Activated CD8-positive, alpha-beta memory T cell treated with anti-CD3 and anti-CD28 coated beads, Interleukin-2, amount 10 ng/mL, durations not matched to agents 7 days and 5 days (primary cell): ENCODE results near the gene COMP. TPM values are rescaled to one million over a fixed set of nuclear protein-coding genes. Genes with fewer than 3 reads are reported as not detected.
"Not testable (repeated sequence)": the region's sequence is repeated elsewhere in the genome, so short reads cannot be mapped to it uniquely, and the experiment has no call there.

Source experiments
- ATAC-seq: fragments of 150-1000 bp; cut with Tn5 transposase; one replicate; pipeline ENCODE4 v1.10.0; 2021; ENCODE audit warnings: moderate library complexity
- CTCF ChIA-PET: fragments of 350-600 bp; sonication (Branson Sonifier 250); formaldehyde crosslinking; loops from one replicate; lab custom pipeline; 2021; ENCODE audit warnings: antibody characterized with exemption; lab: Charles Lee
- DNase-seq: peaks from one replicate; pipeline ENCODE4 v3.0.0-alpha.2; 2020
- H3K27ac Mint-ChIP-seq: one replicate; pipeline ENCODE4 v1.8.0; 2021; ENCODE audit warnings: mild to moderate bottlenecking, mixed read lengths
- H3K27me3 Mint-ChIP-seq: one replicate; pipeline ENCODE4 v1.8.0; 2021; ENCODE audit warnings: mixed read lengths
- H3K36me3 Mint-ChIP-seq: one replicate; pipeline ENCODE4 v1.8.0; 2021; ENCODE audit warnings: mild to moderate bottlenecking, mixed read lengths
- H3K4me1 Mint-ChIP-seq: one replicate; pipeline ENCODE4 v1.8.0; 2021; ENCODE audit warnings: mixed read lengths
- H3K4me3 Mint-ChIP-seq: one replicate; pipeline ENCODE4 v1.8.0; 2021; ENCODE audit warnings: mild to moderate bottlenecking, moderate library complexity, mixed read lengths
- H3K9me3 Mint-ChIP-seq: one replicate; pipeline ENCODE4 v1.8.0; 2022; ENCODE audit warnings: low read depth, mixed read lengths
- total RNA-seq, 2 experiments: library from RNA; stranded (reverse); gene quantifications; one replicate each; pipeline ENCODE4 v1.2.3, GENCODE V29; 2021

COMP gene
- total RNA-seq, 2 experiments from 2014 or later: not detected

DNA sequence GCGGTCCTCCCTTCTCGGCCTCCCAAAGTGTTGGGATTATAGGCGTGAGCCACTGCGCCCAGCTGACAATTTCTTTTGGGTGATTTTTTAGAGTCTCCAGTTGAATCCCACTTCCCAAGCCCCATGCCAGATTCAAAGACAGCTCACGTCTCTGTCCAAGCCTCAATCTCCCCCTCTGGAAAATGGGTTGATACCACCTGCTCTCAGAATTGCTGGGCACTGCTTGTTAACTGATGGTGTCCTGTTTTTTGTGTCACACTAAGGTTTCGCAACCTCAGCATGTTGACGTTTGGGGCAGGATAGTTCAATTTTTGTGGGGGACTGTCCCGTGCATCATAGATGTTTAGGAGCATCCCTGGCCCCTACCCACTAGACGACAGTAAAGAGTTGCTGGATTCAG is 26.5 kb upstream of the COMP start:
- DNase-seq (no peak), ATAC-seq (no peak)
- Mint-ChIP-seq H3K9me3 (no peaks in the 10 kb centered on the region), H3K27ac (no peak overlapping the region), H3K4me1 (no peaks in the 10 kb centered on the region), H3K27me3 (no peaks in the 10 kb centered on the region), H3K36me3 (no peaks in the 10 kb centered on the region), H3K4me3 (no peak overlapping the region)
- CTCF ChIA-PET: no interaction called here

DNA sequence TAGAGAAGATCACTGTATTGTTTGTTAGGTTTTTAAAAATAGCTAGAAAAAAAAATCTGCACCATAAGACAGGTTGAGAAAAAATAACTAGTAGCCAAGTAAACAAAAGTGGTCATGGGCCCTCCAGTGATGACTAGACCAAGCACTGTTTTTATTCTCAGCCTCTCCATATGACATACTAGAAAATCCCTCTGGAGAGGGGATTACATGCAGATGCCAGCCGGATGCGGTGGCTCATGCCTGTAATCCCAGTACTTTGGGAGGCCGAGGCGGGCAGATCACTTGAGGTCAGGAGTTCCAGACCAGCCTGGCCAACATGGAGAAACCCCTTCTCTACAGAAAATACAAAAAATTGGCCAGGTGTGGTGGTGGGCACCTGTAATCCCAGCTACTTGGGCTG is 25.5 kb upstream of the COMP start:
- not testable (repeated sequence) for ATAC-seq, H3K9me3 Mint-ChIP-seq, H3K27me3 Mint-ChIP-seq, H3K36me3 Mint-ChIP-seq, DNase-seq, H3K27ac Mint-ChIP-seq, H3K4me1 Mint-ChIP-seq, H3K4me3 Mint-ChIP-seq
- CTCF ChIA-PET: interaction anchor here (0.8 kb wide), 1 partner anchor 14 kb away, joined by 4 read pairs; no protein-coding TSS in a partner anchor

DNA sequence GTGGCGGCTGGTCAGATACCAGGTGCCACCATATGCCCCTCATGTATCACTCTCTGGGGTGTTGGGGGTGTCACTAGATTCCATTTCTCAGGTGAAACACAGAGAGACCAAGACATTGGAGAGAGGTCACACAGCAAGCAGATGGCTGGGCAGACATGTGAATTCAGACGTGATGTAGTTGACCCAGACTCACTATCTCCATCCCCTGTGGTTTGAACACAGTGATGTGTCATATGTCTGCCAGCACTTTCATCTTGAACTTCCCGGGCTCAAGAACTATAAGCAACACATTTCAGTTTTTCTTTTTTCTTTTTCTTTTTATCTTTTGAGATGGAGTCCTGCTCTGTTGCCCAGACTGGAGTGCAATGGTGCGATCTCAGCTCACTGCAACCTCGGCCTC is 24.6 kb upstream of the COMP start:
- H3K36me3 Mint-ChIP-seq: no peaks in the 10 kb centered on the region
- CTCF ChIA-PET: no interaction called here
- peaks cover 7% of the 10 kb centered on the region for H3K27me3 Mint-ChIP-seq
- H3K9me3 Mint-ChIP-seq: no peaks in the 10 kb centered on the region
- no peak for DNase-seq
- no peak overlapping the region for H3K4me3 Mint-ChIP-seq
- H3K27ac Mint-ChIP-seq: no peak overlapping the region
- no peak for ATAC-seq
- no peaks in the 10 kb centered on the region for H3K4me1 Mint-ChIP-seq

- DNase-seq (no peak), ATAC-seq (no peak)
- Mint-ChIP-seq H3K9me3 (no peaks in the 10 kb centered on the region), H3K27me3 (peaks cover 10% of the 10 kb centered on the region), H3K4me1 (peaks cover 4% of the 10 kb centered on the region), H3K36me3 (no peaks in the 10 kb centered on the region), H3K4me3 (no peak overlapping the region), H3K27ac (no peak overlapping the region)
- CTCF ChIA-PET: interaction anchor here (1.1 kb wide), 1 partner anchor 18 kb away, joined by 3 read pairs; the partner anchor contains the start of gene UPF1
Observed at GRCh38 chr19:18814063-18814462, 23.0 kb upstream of the COMP start.

DNA sequence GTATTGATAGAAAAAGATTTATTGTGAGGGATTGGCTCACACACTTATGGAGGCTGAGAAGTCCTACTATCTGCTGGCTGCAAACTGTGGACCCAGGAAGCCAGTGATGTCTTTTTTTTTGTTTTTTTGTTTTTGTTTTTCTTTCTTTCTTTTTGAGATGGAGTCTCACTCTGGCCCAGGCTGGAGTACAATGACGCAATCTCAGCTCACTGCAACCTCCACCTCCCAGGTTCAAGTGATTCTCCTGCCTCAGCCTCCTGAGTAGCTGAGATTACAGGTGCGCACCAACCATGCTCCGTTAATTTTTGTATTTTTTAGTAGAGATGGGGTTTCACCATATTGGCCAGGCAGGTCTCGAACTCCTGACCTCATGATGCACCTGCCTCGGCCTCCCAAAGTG is 20.5 kb upstream of the COMP start:
- H3K27ac Mint-ChIP-seq, H3K4me3 Mint-ChIP-seq, H3K36me3 Mint-ChIP-seq, H3K4me1 Mint-ChIP-seq, CTCF ChIA-PET, H3K9me3 Mint-ChIP-seq, ATAC-seq, DNase-seq: not testable (repeated sequence)
- H3K27me3 Mint-ChIP-seq: peaks cover 13% of the 10 kb centered on the region

DNA sequence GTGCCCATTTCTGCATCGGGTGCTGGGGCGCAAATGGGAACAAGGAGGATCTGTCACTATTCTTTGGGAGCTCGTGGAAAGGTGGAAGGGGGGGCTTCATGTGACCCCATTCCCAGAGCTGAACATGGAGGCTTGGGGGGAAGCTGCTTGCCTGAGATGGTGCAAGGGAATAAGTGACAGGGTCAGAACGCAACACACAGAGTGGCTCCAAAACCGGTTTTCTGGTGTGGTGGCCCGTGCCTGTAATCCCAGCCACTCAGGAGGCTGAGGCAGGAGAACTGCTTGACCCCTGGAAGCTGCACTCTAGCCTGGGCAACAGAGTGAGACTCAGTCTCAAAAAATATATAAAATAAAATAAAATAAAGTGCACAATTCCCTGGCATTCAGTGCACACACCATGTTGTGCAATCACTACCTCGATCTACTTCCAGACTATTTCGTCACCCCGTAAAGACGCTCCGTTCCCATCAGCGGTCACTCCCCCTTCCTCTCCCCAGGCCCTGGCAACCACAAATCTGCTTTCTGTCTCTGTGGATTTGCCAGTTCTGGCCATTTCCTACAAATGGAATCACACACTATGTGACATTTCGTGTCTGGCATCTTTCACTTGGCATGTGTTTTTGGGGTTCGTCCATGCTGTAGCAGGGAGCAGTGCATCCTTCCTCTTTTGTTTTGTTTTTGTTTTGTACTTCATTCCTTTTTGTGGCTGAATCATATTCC is 18.2 kb upstream of the COMP start:
- DNase-seq (no peak), ATAC-seq (no peak)
- peaks cover 13% of the 10 kb centered on the region for H3K27me3 Mint-ChIP-seq
- peaks cover 4% of the 10 kb centered on the region for H3K4me1 Mint-ChIP-seq
- no peak overlapping the region for H3K4me3 Mint-ChIP-seq
- CTCF ChIA-PET: no interaction called here
- H3K36me3 Mint-ChIP-seq: no peaks in the 10 kb centered on the region
- no peaks in the 10 kb centered on the region for H3K9me3 Mint-ChIP-seq
- no peak overlapping the region for H3K27ac Mint-ChIP-seq

GRCh38 chr19:18807861-18808331 is 16.8 kb upstream of the COMP start:
- ATAC-seq (no peak), DNase-seq (no peak)
- Mint-ChIP-seq H3K27me3 (peaks cover 13% of the 10 kb centered on the region), H3K36me3 (no peaks in the 10 kb centered on the region), H3K4me3 (no peak overlapping the region), H3K4me1 (peaks cover 4% of the 10 kb centered on the region), H3K9me3 (no peaks in the 10 kb centered on the region), H3K27ac (no peak overlapping the region)
- CTCF ChIA-PET: no interaction called here

DNA sequence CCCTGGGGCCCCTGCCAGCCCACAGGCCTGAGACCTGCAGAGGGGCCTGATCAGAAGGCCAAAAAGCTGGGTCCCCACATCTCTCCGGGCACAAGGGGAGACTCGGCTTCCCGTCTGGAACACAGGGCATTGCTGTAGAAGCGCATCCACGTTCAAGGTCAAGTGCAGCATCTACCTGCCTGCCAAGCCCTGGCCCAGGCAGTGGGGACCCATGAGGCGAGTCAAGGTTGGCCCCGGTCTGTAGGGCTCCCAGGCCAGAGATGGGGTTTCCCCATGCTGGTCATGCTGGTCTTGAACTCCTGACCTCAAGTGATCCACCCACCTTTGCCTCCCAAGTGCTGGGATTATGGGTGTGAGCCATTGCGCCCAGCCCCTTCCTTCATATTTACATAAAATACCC is 13.5 kb upstream of the COMP start:
- Mint-ChIP-seq H3K9me3 (no peaks in the 10 kb centered on the region), H3K36me3 (no peaks in the 10 kb centered on the region), H3K27ac (no peak overlapping the region), H3K27me3 (peaks cover 6% of the 10 kb centered on the region), H3K4me3 (no peak overlapping the region), H3K4me1 (peaks cover 3% of the 10 kb centered on the region)
- DNase-seq (no peak), ATAC-seq (no peak)
- CTCF ChIA-PET: no interaction called here

- Mint-ChIP-seq H3K36me3 (no peaks in the 10 kb centered on the region), H3K27ac (no peak overlapping the region), H3K4me3 (no peak overlapping the region), H3K27me3 (peaks cover 3% of the 10 kb centered on the region), H3K4me1 (no peaks in the 10 kb centered on the region), H3K9me3 (no peaks in the 10 kb centered on the region)
- DNase-seq (no peak), ATAC-seq (no peak)
- CTCF ChIA-PET: no interaction called here
Observed at GRCh38 chr19:18804139-18804601, 13.1 kb upstream of the COMP start.

- no peaks in the 10 kb centered on the region for H3K9me3 Mint-ChIP-seq
- ATAC-seq: no peak
- no peaks in the 10 kb centered on the region for H3K36me3 Mint-ChIP-seq
- CTCF ChIA-PET: interaction anchor here (0.9 kb wide), 1 partner anchor 33 kb away, joined by 4 read pairs; no protein-coding TSS in a partner anchor
- DNase-seq: no peak
- peaks cover 3% of the 10 kb centered on the region for H3K27me3 Mint-ChIP-seq
- no peak overlapping the region for H3K4me3 Mint-ChIP-seq
- H3K27ac Mint-ChIP-seq: no peak overlapping the region
- H3K4me1 Mint-ChIP-seq: no peaks in the 10 kb centered on the region
Observed at GRCh38 chr19:18803550-18804138, 12.5 kb upstream of the COMP start.

GRCh38 chr19:18802354-18802753 is 11.2 kb upstream of the COMP start:
- H3K9me3 Mint-ChIP-seq: no peaks in the 10 kb centered on the region
- H3K36me3 Mint-ChIP-seq: no peaks in the 10 kb centered on the region
- ATAC-seq (no peak), DNase-seq (no peak)
- no peak overlapping the region for H3K27ac Mint-ChIP-seq
- CTCF ChIA-PET: interaction anchor here (1.2 kb wide), 1 partner anchor 14 kb away, joined by 4 read pairs; no protein-coding TSS in a partner anchor
- peaks cover 5% of the 10 kb centered on the region for H3K27me3 Mint-ChIP-seq
- no peak overlapping the region for H3K4me3 Mint-ChIP-seq
- no peaks in the 10 kb centered on the region for H3K4me1 Mint-ChIP-seq

GRCh38 chr19:18800636-18801035 is 9.5 kb upstream of the COMP start:
- no peak overlapping the region for H3K27ac Mint-ChIP-seq

DNA sequence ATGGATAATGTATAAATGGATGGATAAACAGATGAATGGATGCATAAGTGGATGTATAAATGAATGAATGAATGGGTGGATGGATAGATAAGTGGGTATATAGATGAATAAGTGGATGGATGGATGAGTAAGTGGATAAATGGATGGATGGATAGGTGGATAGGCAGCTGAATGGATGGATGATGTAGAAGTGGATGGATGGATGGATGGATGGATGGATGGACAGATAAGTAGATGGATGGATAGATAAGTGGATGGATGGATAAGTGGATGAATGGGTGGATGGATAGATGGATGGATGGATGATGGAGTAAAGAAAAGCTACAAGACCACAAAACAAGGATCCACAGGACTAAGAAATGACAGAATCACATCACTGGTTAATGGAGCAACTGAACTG is 9.0 kb upstream of the COMP start:
- CTCF ChIA-PET: interaction anchor here (1.6 kb wide), 1 partner anchor 32 kb away, joined by 3 read pairs; the partner anchor contains the start of gene UPF1
- H3K27me3 Mint-ChIP-seq: peaks cover 16% of the 10 kb centered on the region
- H3K27ac Mint-ChIP-seq: no peak overlapping the region
- no peaks in the 10 kb centered on the region for H3K9me3 Mint-ChIP-seq
- H3K4me3 Mint-ChIP-seq: no peak overlapping the region
- no peaks in the 10 kb centered on the region for H3K4me1 Mint-ChIP-seq
- no peak for DNase-seq
- no peak for ATAC-seq
- no peaks in the 10 kb centered on the region for H3K36me3 Mint-ChIP-seq

More at GRCh38 chr19:18800636-18801035, 9.5 kb upstream of the COMP start:
- no peaks in the 10 kb centered on the region for H3K4me1 Mint-ChIP-seq
- H3K4me3 Mint-ChIP-seq: no peak overlapping the region
- H3K36me3 Mint-ChIP-seq: no peaks in the 10 kb centered on the region
- DNase-seq (no peak), ATAC-seq (no peak)
- CTCF ChIA-PET: interaction anchor here (1.5 to 1.6 kb wide), 2 partner anchors 31 to 46 kb away, joined by 3 to 4 read pairs; partner anchors contain the start of gene UPF1
- peaks cover 16% of the 10 kb centered on the region for H3K27me3 Mint-ChIP-seq
- H3K9me3 Mint-ChIP-seq: no peaks in the 10 kb centered on the region
